ENCODE results near the gene ARHGAP26.

- TF ChIP-seq CTCF (IDR thresholded peaks at IDR 0.05) (no peak), POLR2A (IDR thresholded peaks at IDR 0.05) (no peak)
These were observed 474.0 kb downstream of the ARHGAP26 start for GRCh38 chr5:143244000-143244736.
